HepG2 (cell line): ENCODE data around the gene ZFAND2A. TPM values are rescaled to one million over a fixed set of nuclear protein-coding genes. Genes with fewer than 3 reads are reported as not detected.
A peak's percentile ranks its signal among the peaks of the same experiment; 100 is the strongest.

ENCODE experiments used
- AFF4 ChIP-seq: sonication (generic); formaldehyde crosslinking; IDR thresholded peaks from 2 replicates; pipeline ENCODE4 v1.4.0; 2020; ENCODE audit warnings: missing genetic modification reagents
- DNMT3B ChIP-seq: conservative IDR thresholded peaks from 2 replicates; pipeline ENCODE4 v1.6.1; 2016; ENCODE audit warnings: missing biosample characterization, control low read depth
- FOXP4 ChIP-seq: sonication (generic); formaldehyde crosslinking; IDR thresholded peaks from 2 replicates; pipeline ENCODE4 v1.4.0; 2020; ENCODE audit warnings: missing genetic modification reagents
- MAZ ChIP-seq, 2 experiments: sonication (generic) in 1 of 2; formaldehyde crosslinking in 1 of 2; IDR thresholded peaks; 2 replicates each; pipeline versions ENCODE4 v1.5.0 to v1.6.1; 2012 to 2020; ENCODE audit warnings: low read depth in 2 of 2, mild to moderate bottlenecking in 2 of 2, borderline replicate concordance in 1 of 2, improper control_type of control experiment in 1 of 2, low read length in 1 of 2, missing genetic modification reagents in 1 of 2, moderate library complexity in 1 of 2
- MED1 ChIP-seq: sonication (generic); formaldehyde crosslinking; IDR thresholded peaks from 2 replicates; pipeline ENCODE4 v1.4.0; 2020; ENCODE audit warnings: missing genetic modification reagents
- MEIS2 ChIP-seq: sonication (generic); formaldehyde crosslinking; IDR thresholded peaks from 2 replicates; pipeline ENCODE4 v1.9.0; 2021; ENCODE audit warnings: mild to moderate bottlenecking, missing genetic modification reagents
- MXD4 ChIP-seq: IDR thresholded peaks from 2 replicates; pipeline ENCODE4 v1.6.1; 2016; ENCODE audit warnings: mild to moderate bottlenecking, missing biosample characterization, missing genetic modification reagents
- PCBP2 ChIP-seq: fragments of 200-400 bp; formaldehyde crosslinking; optimal IDR thresholded peaks from 2 replicates; pipeline ENCODE3; 2018; ENCODE audit warnings: low read length, low read depth; ENCODE audit not compliant: poor library complexity, severe bottlenecking
- PHF20 ChIP-seq: sonication (generic); formaldehyde crosslinking; IDR thresholded peaks from 2 replicates; pipeline ENCODE4 v1.5.0; 2020; ENCODE audit warnings: mild to moderate bottlenecking, missing genetic modification reagents
- RXRA ChIP-seq: sonication (generic); formaldehyde crosslinking; IDR thresholded peaks from 2 replicates; pipeline ENCODE4 v1.5.1; 2020; ENCODE audit warnings: missing genetic modification reagents
- TBL1XR1 ChIP-seq: fragments of 150-350 bp; IDR thresholded peaks from 2 replicates; pipeline ENCODE4 v1.6.1; 2014; ENCODE audit warnings: borderline replicate concordance, low read length; ENCODE audit not compliant: partially characterized antibody
- ZFAT ChIP-seq: sonication (generic); formaldehyde crosslinking; conservative IDR thresholded peaks from 2 replicates; pipeline ENCODE4 v1.8.1; 2023; ENCODE audit warnings: missing genetic modification reagents, inconsistent platforms
- ZFP62 ChIP-seq: sonication (generic); formaldehyde crosslinking; IDR thresholded peaks from 2 replicates; pipeline ENCODE4 v1.4.0; 2020; ENCODE audit warnings: missing genetic modification reagents
- ZNF282 ChIP-seq: fragments of 450-650 bp; IDR thresholded peaks from 2 replicates; pipeline ENCODE4 v1.6.1; 2018; ENCODE audit not compliant: partially characterized antibody
- ZNF562 ChIP-seq: sonication (generic); formaldehyde crosslinking; IDR thresholded peaks from 2 replicates; pipeline ENCODE4 v1.8.0; 2022; ENCODE audit warnings: missing genetic modification reagents, borderline replicate concordance
- ZNF607 ChIP-seq: sonication (generic); formaldehyde crosslinking; IDR thresholded peaks from 2 replicates; pipeline ENCODE4 v1.5.1; 2020; ENCODE audit warnings: missing genetic modification reagents, mild to moderate bottlenecking, borderline replicate concordance
- ZNF709 ChIP-seq: sonication (generic); formaldehyde crosslinking; IDR thresholded peaks from 2 replicates; pipeline ENCODE4 v1.5.0; 2020; ENCODE audit warnings: mild to moderate bottlenecking, missing genetic modification reagents
- polyA plus RNA-seq, 8 experiments: library from polyadenylated mRNA; depleted of rRNA in 3 of 8; stranded (reverse) in 7 of 8; unstranded in 1 of 8; fragments of >200 nt; fragmentation: Illumina TruSeq in 4 of 8; extraction: Trizol in 4 of 8; gene quantifications; 2 replicates each; pipeline versions ENCODE4 v1.2.1 to v1.2.3, GENCODE V29; 2011 to 2016; ENCODE audit warnings: low read depth in 4 of 8, missing spikeins in 1 of 8, mixed read lengths in 1 of 8; ENCODE audit not compliant: insufficient read depth in 1 of 8
- total RNA-seq, 5 experiments: library from RNA; depleted of rRNA; stranded (reverse); fragments of >200 nt; fragmentation: Illumina TruSeq; extraction: Trizol; gene quantifications; 2 replicates each; pipeline ENCODE4 v1.2.3, GENCODE V29; 2016; ENCODE audit warnings: low read depth in 1 of 5
- TF ChIP-seq, protein P1 (sequence below): sonication (generic); formaldehyde crosslinking; IDR thresholded peaks from 2 replicates; pipeline ENCODE4 v1.4.0; 2020; ENCODE audit warnings: mild to moderate bottlenecking, missing genetic modification reagents

The ZFAND2A gene
- total and polyA plus RNA-seq, 2 of the 13 experiments (the other 11 are each of a cell fraction or from before 2014, with no cell fraction given) = 140 to 153 TPM

GRCh38 chr7:1175967-1176851 is 16.2 kb upstream of the ZFAND2A start (continued):
- no peak for TF ChIP-seq AFF4 (CRISPR knock-in tag)
- TF ChIP-seq FOXP4 (CRISPR knock-in tag) = peak; percentile 42; the same call in 1 of the 2 replicates
- 0 out of 2 replicates have a peak, but pooled peaks have one; percentile 19 for TF ChIP-seq MEIS2 (CRISPR knock-in tag)
- peak; percentile 74 for TF ChIP-seq MXD4
- no peak for TF ChIP-seq DNMT3B (CRISPR knock-in tag)
- TF ChIP-seq MED1 (CRISPR knock-in tag) = peak; percentile 58; the same call in 1 of the 2 replicates
- TF ChIP-seq PHF20 (CRISPR knock-in tag) = peak; percentile 77
- TF ChIP-seq TBL1XR1 = no peak
- TF ChIP-seq, protein P1, sequence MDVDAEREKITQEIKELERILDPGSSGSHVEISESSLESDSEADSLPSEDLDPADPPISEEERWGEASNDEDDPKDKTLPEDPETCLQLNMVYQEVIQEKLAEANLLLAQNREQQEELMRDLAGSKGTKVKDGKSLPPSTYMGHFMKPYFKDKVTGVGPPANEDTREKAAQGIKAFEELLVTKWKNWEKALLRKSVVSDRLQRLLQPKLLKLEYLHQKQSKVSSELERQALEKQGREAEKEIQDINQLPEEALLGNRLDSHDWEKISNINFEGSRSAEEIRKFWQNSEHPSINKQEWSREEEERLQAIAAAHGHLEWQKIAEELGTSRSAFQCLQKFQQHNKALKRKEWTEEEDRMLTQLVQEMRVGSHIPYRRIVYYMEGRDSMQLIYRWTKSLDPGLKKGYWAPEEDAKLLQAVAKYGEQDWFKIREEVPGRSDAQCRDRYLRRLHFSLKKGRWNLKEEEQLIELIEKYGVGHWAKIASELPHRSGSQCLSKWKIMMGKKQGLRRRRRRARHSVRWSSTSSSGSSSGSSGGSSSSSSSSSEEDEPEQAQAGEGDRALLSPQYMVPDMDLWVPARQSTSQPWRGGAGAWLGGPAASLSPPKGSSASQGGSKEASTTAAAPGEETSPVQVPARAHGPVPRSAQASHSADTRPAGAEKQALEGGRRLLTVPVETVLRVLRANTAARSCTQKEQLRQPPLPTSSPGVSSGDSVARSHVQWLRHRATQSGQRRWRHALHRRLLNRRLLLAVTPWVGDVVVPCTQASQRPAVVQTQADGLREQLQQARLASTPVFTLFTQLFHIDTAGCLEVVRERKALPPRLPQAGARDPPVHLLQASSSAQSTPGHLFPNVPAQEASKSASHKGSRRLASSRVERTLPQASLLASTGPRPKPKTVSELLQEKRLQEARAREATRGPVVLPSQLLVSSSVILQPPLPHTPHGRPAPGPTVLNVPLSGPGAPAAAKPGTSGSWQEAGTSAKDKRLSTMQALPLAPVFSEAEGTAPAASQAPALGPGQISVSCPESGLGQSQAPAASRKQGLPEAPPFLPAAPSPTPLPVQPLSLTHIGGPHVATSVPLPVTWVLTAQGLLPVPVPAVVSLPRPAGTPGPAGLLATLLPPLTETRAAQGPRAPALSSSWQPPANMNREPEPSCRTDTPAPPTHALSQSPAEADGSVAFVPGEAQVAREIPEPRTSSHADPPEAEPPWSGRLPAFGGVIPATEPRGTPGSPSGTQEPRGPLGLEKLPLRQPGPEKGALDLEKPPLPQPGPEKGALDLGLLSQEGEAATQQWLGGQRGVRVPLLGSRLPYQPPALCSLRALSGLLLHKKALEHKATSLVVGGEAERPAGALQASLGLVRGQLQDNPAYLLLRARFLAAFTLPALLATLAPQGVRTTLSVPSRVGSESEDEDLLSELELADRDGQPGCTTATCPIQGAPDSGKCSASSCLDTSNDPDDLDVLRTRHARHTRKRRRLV (CRISPR knock-in tag) = no peak
- TF ChIP-seq PCBP2 = no peak
- TF ChIP-seq ZNF709 (CRISPR knock-in tag) = 0 out of 2 replicates have a peak, but pooled peaks have one; percentile 48
- no peak for TF ChIP-seq ZNF282
- TF ChIP-seq RXRA (CRISPR knock-in tag) = peak; percentile 89
- no peak for TF ChIP-seq ZNF562 (CRISPR knock-in tag)
- no peak for TF ChIP-seq ZFAT
- TF ChIP-seq ZNF607 (CRISPR knock-in tag) = peak; percentile 39; the same call in 1 of the 2 replicates
- no peak for TF ChIP-seq MAZ (IDR thresholded peaks at IDR 0.05; ENCODE audit: borderline replicate concordance, low read depth, low read length)
- peak; percentile 50; the same call in 1 of the 2 replicates for TF ChIP-seq MAZ (CRISPR knock-in tag; IDR thresholded peaks at IDR 0.05; ENCODE audit: low read depth)
- TF ChIP-seq ZFP62 = no peak
